Natural killer cell (primary cell): ENCODE results near the gene FLACC1. TPM values are rescaled to one million over a fixed set of nuclear protein-coding genes. Genes with fewer than 3 reads are reported as not detected.
A peak's percentile ranks its signal among the peaks of the same experiment; 100 is the strongest.

Experiments used
- ATAC-seq, 3 donors: fragments of 150-1000 bp in 2 of 3; fragments of 200-7000 bp in 1 of 3; cut with Tn5 transposase; 1 replicate in 1 of 3; 2 replicates in 2 of 3; pipeline ENCODE4 v1.10.0; 2021; ENCODE audit warnings: mild to moderate bottlenecking in 2 of 3, moderate library complexity in 2 of 3
- DNase-seq, 2 donors: peaks; one replicate each; pipeline versions ENCODE4 v3.0.0 to v3.0.0-alpha.2; 2013 to 2021; ENCODE audit warnings: mixed read lengths in 1 of 2
- H3K27ac ChIP-seq: one replicate; pipeline ENCODE4 v1.5.1; 2013; ENCODE audit warnings: mild to moderate bottlenecking, low read length
- H3K27me3 ChIP-seq: one replicate; pipeline ENCODE4 v1.6.1; 2013; ENCODE audit warnings: low read length; ENCODE audit not compliant: control insufficient read depth, insufficient read depth
- H3K36me3 ChIP-seq: one replicate; pipeline ENCODE4 v1.6.1; 2013; ENCODE audit warnings: low read length; ENCODE audit not compliant: control insufficient read depth, insufficient read depth
- H3K4me1 ChIP-seq: one replicate; pipeline ENCODE4 v1.6.1; 2013; ENCODE audit warnings: low read length; ENCODE audit not compliant: control insufficient read depth, insufficient read depth
- H3K4me3 ChIP-seq: one replicate; pipeline ENCODE4 v1.5.1; 2013; ENCODE audit warnings: low read length
- H3K9me3 ChIP-seq: one replicate; pipeline ENCODE4 v1.6.1; 2013; ENCODE audit warnings: low read length; ENCODE audit not compliant: control insufficient read depth, insufficient read depth
- H3K27ac Mint-ChIP-seq, 2 donors: one replicate each; pipeline ENCODE4 v1.8.0; 2022; ENCODE audit warnings: mild to moderate bottlenecking in 2 of 2, mixed read lengths in 2 of 2, moderate library complexity in 1 of 2
- H3K27me3 Mint-ChIP-seq, 2 donors: one replicate each; pipeline ENCODE4 v1.8.0; 2022; ENCODE audit warnings: low read depth in 2 of 2, mixed read lengths in 2 of 2
- H3K36me3 Mint-ChIP-seq: one replicate; pipeline ENCODE4 v1.8.0; 2022; ENCODE audit warnings: mixed read lengths
- H3K4me1 Mint-ChIP-seq, 2 donors: one replicate each; pipeline ENCODE4 v1.8.0; 2022; ENCODE audit warnings: mixed read lengths in 2 of 2
- H3K4me3 Mint-ChIP-seq: one replicate; pipeline ENCODE4 v1.8.0; 2022; ENCODE audit warnings: mild to moderate bottlenecking, moderate library complexity, mixed read lengths
- H3K9me3 Mint-ChIP-seq, 2 donors: one replicate each; pipeline ENCODE4 v1.8.0; 2022; ENCODE audit warnings: mixed read lengths in 2 of 2
- WGBS: methylation state at CpG from one replicate; pipeline ENCODE4 v1.1.7; 2013; ENCODE audit warnings: missing lambda C conversion rate; ENCODE audit not compliant: insufficient coverage; 5-methylcytosine and 5-hydroxymethylcytosine counted together
- intact Hi-C: fragments of 100-400 bp; cut with micrococcal nuclease; formaldehyde crosslinking; loops from one replicate; pipeline ENCODE4 v1.14.2; 2022
- total RNA-seq, 4 donors: library from RNA; stranded (reverse); fragments of 120-200 nt in 1 of 4; gene quantifications; one replicate each; pipeline versions ENCODE4 v1.2.3 to v1.2.4, GENCODE V29; 2013 to 2022
- TF ChIP-seq, protein P1 (sequence below): fragments of 200-600 bp; IDR thresholded peaks from one replicate; pipeline ENCODE4 v1.8.0; 2022; ENCODE audit warnings: antibody characterized with exemption

FLACC1 gene
- total RNA-seq, 3 donors from 2014 or later (not counting 1 experiment from before 2014, with no cell fraction given), result 5.2 to 7.0 (median 6.8) TPM

DNA sequence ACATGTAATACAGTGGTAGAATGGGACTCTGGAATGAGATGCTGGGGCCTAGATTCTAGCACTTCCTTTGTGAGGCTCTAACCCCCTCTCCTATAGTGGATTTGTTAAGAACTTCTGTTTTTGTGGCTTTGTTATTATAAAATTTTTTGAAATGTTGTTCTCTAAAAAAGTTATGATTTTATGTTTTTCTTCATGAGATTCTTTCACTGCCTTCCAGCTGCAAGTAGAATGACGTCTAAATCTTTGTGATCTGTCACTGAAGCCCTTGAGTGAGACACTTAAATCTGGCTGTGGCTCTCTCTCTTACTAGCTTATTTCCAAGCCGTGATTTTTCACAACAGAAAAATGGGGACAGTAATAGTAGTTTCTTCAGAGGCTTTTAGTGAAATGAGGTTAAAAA, 95.2 kb downstream of the FLACC1 start:
- H3K27ac ChIP-seq, result peak overlapping the region; percentile 98
- H3K4me3 ChIP-seq, result peak overlapping the region; percentile 66
- Mint-ChIP-seq H3K4me1 (peaks cover 83 to 91% of the 10 kb centered on the region in 2 donors), H3K4me3 (peak overlapping the region; percentile 100), H3K36me3 (no peaks in the 10 kb centered on the region), H3K27ac (peak overlapping the region; percentile 100), H3K9me3 (no peaks in the 10 kb centered on the region), H3K27me3 (no peaks in the 10 kb centered on the region)
- 0% methylated on average over 1 of the region's 2 CpGs for WGBS
- H3K9me3 ChIP-seq, result no peaks in the 10 kb centered on the region
- peaks cover 6% of the 10 kb centered on the region for H3K36me3 ChIP-seq
- intact Hi-C loops, result loop anchor here (5.0 kb wide), 3 partner anchors 70 to 450 kb away; partner anchors contain the start of genes BZW1 and CLK1
- peak in 1 of 2 donors; percentile 48 for DNase-seq
- H3K27me3 ChIP-seq, result no peaks in the 10 kb centered on the region
- no peak for ATAC-seq
- TF ChIP-seq, protein P1, sequence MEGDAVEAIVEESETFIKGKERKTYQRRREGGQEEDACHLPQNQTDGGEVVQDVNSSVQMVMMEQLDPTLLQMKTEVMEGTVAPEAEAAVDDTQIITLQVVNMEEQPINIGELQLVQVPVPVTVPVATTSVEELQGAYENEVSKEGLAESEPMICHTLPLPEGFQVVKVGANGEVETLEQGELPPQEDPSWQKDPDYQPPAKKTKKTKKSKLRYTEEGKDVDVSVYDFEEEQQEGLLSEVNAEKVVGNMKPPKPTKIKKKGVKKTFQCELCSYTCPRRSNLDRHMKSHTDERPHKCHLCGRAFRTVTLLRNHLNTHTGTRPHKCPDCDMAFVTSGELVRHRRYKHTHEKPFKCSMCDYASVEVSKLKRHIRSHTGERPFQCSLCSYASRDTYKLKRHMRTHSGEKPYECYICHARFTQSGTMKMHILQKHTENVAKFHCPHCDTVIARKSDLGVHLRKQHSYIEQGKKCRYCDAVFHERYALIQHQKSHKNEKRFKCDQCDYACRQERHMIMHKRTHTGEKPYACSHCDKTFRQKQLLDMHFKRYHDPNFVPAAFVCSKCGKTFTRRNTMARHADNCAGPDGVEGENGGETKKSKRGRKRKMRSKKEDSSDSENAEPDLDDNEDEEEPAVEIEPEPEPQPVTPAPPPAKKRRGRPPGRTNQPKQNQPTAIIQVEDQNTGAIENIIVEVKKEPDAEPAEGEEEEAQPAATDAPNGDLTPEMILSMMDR, result no peak
- peaks cover 65% of the 10 kb centered on the region for H3K4me1 ChIP-seq

DNA sequence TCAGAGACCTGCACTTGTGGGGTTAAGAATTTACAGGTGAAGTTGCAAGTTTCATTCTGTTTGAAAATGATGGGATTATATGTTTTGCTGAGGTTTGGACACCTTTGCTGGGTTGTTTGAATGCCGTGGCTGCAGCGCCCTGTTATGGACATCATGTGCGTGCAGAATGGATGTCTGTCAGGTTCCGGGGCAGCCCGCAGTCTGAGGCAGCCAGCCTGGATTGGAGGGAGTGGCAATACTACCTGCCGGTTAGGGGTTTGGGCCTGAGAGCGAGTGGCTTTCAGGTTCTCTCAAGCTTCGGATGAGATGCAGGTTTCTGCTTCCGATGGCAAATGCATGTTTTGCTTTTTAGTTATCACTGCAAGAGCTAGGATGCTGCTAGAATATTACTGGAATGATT, 95.7 kb downstream of the FLACC1 start:
- no peak for ATAC-seq
- H3K4me3 Mint-ChIP-seq, result peak overlapping the region; percentile 100
- 2% methylated on average over 9 of the region's 9 CpGs for WGBS

DNA sequence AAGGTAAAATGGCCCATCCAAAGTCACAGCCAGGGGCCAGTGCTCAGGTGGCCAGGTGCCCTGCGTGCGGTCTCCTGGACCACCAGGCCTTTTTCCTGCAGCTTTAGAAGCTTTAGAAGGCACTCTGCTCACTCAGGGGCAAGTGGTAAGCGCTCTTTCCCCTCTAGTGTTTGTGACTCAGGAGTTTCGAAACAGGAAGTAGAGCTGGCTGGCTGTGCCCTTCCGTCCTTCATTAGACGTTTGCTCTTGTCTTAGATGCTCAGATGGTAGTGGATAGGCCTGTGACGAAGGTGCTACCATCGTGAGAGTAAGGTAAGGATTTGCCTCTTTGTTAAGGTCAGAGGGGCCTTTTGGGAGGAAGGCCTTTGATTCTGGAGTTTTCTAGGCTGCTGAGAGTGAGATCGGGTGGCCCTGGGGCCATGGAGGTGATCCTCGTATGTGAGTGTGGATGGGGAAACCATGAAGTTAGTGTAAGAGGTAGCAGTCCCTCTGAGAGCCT, 96.8 kb downstream of the FLACC1 start, which contains the start of gene CASP8:
Gene CASP8 (plus strand): TSS at position 235 of the 499 bp plus-strand sequence. CDS start 5,951 bp downstream, outside the sequence.
- Mint-ChIP-seq H3K27me3 (no peaks in the 10 kb centered on the region), H3K27ac (peak within 1 kb of the TSS; percentile 100), H3K9me3 (no peaks in the 10 kb centered on the region), H3K4me1 (peaks cover 75 to 83% of the 10 kb centered on the region in 2 donors), H3K36me3 (no peaks in the 10 kb centered on the region), H3K4me3 (peak within 1 kb of the TSS; percentile 100)
- DNase-seq, result peak; percentile 69 to 88
- ATAC-seq, result peak; percentile 59 to 77 (median 65)
- Histone ChIP-seq H3K27me3 (no peaks in the 10 kb centered on the region), H3K36me3 (no peaks in the 10 kb centered on the region), H3K4me3 (peak within 1 kb of the TSS; percentile 66), H3K9me3 (no peaks in the 10 kb centered on the region), H3K4me1 (peaks cover 64% of the 10 kb centered on the region), H3K27ac (peak within 1 kb of the TSS; percentile 98)
- intact Hi-C loops, result loop anchor here (1.0 to 5.0 kb wide), 4 partner anchors 27 to 448 kb away; partner anchors contain the start of genes BZW1 and CLK1
- WGBS, result 2% methylated on average over 10 of the region's 10 CpGs
- TF ChIP-seq, protein P1, result no peak

More for the DNA sequence above, 95.7 kb downstream of the FLACC1 start:
- Histone ChIP-seq H3K4me1 (peaks cover 65% of the 10 kb centered on the region), H3K36me3 (peaks cover 2% of the 10 kb centered on the region), H3K4me3 (peak overlapping the region; percentile 66), H3K9me3 (no peaks in the 10 kb centered on the region), H3K27me3 (no peaks in the 10 kb centered on the region), H3K27ac (peak overlapping the region; percentile 98)
- H3K4me1 Mint-ChIP-seq, result peaks cover 83 to 91% of the 10 kb centered on the region in 2 donors
- intact Hi-C loops, result loop anchor here (5.0 kb wide), 3 partner anchors 69 to 449 kb away; partner anchors contain the start of genes BZW1 and CLK1
- no peaks in the 10 kb centered on the region for H3K9me3 Mint-ChIP-seq
- TF ChIP-seq, protein P1, result no peak
- peak overlapping the region; percentile 100 for H3K27ac Mint-ChIP-seq
- no peaks in the 10 kb centered on the region for H3K36me3 Mint-ChIP-seq
- no peaks in the 10 kb centered on the region for H3K27me3 Mint-ChIP-seq
- peak; percentile 36 to 79 for DNase-seq
